ENCODE results near the gene PIF1. TPM values are rescaled to one million over a fixed set of nuclear protein-coding genes. Genes with fewer than 3 reads are reported as not detected.

Gene PIF1
- total and polyA plus RNA-seq, 2 of the 4 experiments (the other 2 are of a cell fraction), result 3.9 to 19.9 TPM

- H3K23ac ChIP-seq (ENCODE audit: low read depth, low read length), result no peak overlapping the region
- H3K36me3 ChIP-seq (ENCODE audit: control insufficient read depth, insufficient read depth, low read length), result peaks cover 72% of the 10 kb centered on the region
- peaks cover 18% of the 10 kb centered on the region for H4K20me1 ChIP-seq (ENCODE audit: insufficient read depth, low read length)
- H3K9me3 ChIP-seq (ENCODE audit: control insufficient read depth, insufficient read depth, low read length), result no peaks in the 10 kb centered on the region
- H4K8ac ChIP-seq (ENCODE audit: low read depth in 2 of 2, low read length in 2 of 2), result 0 out of 4 replicates have a peak overlapping the region, but pooled peaks of 1 of the 2 experiments have one; percentile 28
- peaks cover 60% of the 10 kb centered on the region for H3K4me1 ChIP-seq (ENCODE audit: control insufficient read depth, insufficient read depth, low read length)
- TF ChIP-seq NFE2L2 (IDR thresholded peaks at IDR 0.05; ENCODE audit: low read depth, low read length), result no peak
- no peak for TF ChIP-seq CEBPB (IDR thresholded peaks at IDR 0.05; ENCODE audit: low read depth, low read length)
- TF ChIP-seq MAZ (IDR thresholded peaks at IDR 0.05; ENCODE audit: borderline replicate concordance, low read depth, low read length), result no peak
- TF ChIP-seq MAFK (IDR thresholded peaks at IDR 0.05; ENCODE audit: low read depth, low read length), result no peak
- TF ChIP-seq RFX5 (IDR thresholded peaks at IDR 0.05; ENCODE audit: low read depth, low read length), result no peak
- TF ChIP-seq ELK1 (IDR thresholded peaks at IDR 0.05; ENCODE audit: borderline replicate concordance, low read depth, low read length), result no peak
- TF ChIP-seq MXI1 (IDR thresholded peaks at IDR 0.05; ENCODE audit: borderline replicate concordance, low read depth, low read length), result no peak
- no peak for TF ChIP-seq RAD21 (IDR thresholded peaks at IDR 0.05; ENCODE audit: low read length)
- TF ChIP-seq CTCF (conservative IDR thresholded peaks at IDR 0.05; ENCODE audit: low read depth, low read length), result no peak
- TF ChIP-seq POLR2A (IDR thresholded peaks at IDR 0.05; ENCODE audit: low read depth, low read length), result no peak
- DNase-seq (no peak), ATAC-seq (ENCODE audit: low read depth) (no peak)
- no peak overlapping the region; the same call in 1 of the 2 replicates for H3K27ac ChIP-seq (ENCODE audit: insufficient read depth, low read length)
- no CpG with 5 or more reads among the region's 1 CpG for WGBS, 2 experiments (ENCODE audit: extremely low coverage in 2 of 2, insufficient read length in 1 of 2)
- peak overlapping the region; percentile 8 for H2BK5ac ChIP-seq (ENCODE audit: low read depth, low read length, poor library complexity, severe bottlenecking)
- H2BK15ac ChIP-seq (ENCODE audit: low read depth, low read length), result no peak overlapping the region
- no peak overlapping the region for H2BK120ac ChIP-seq (ENCODE audit: low read depth, low read length)
- no peak overlapping the region for H3K18ac ChIP-seq (ENCODE audit: low read depth, low read length)
- ChIA-PET CTCF (interaction anchor here (0.6 kb wide), 1 partner anchor 18 kb away, joined by 3 read pairs; no protein-coding TSS in a partner anchor), POLR2A (ENCODE audit: unreplicated experiment) (no interaction called here)
- no peak overlapping the region for H2AK5ac ChIP-seq (ENCODE audit: low read depth, low read length)
- no peak overlapping the region for H4K5ac ChIP-seq (ENCODE audit: low read depth, low read length)
- in situ Hi-C loops (cut with MboI; ENCODE audit: low sequenced_read_pairs) (no loop called here), dilution Hi-C loops (cut with HindIII; ENCODE audit: low sequenced_read_pairs, unreplicated experiment) (no loop called here), intact Hi-C loops (cut with micrococcal nuclease) (no loop called here)
- no peak overlapping the region for H3K4me3 ChIP-seq (ENCODE audit: insufficient read depth, low read depth, low read length)
- no peak overlapping the region for H3K4me2 ChIP-seq (ENCODE audit: low read depth, low read length)
- H4K91ac ChIP-seq (ENCODE audit: insufficient read depth, low read depth, low read length), result no peak overlapping the region; the same call in 1 of the 2 replicates
- H3K79me1 ChIP-seq (ENCODE audit: low read depth in 1 of 2, low read length in 2 of 2), result peaks cover 49 to 89% of the 10 kb centered on the region in 2 experiments
- peak overlapping the region; percentile 33 for H2AK9ac ChIP-seq (replicated peaks; ENCODE audit: low read depth, low read length, poor library complexity)
- no TSS peak for BruUV-seq (replicated peaks)
- no peak overlapping the region for H2AFZ ChIP-seq (replicated peaks; ENCODE audit: low read length, poor library complexity)
- H2BK20ac ChIP-seq (ENCODE audit: low read depth, low read length), result no peak overlapping the region
- H3K27me3 ChIP-seq (ENCODE audit: control insufficient read depth, insufficient read depth, low read length), result no peaks in the 10 kb centered on the region
- no peak overlapping the region for H3K56ac ChIP-seq (ENCODE audit: extremely low read depth, insufficient read depth, low read length)
- H3K14ac ChIP-seq (replicated peaks; ENCODE audit: low read depth, low read length), result no peak overlapping the region
- peak overlapping the region; percentile 11; the same call in 1 of the 2 replicates for H3K4ac ChIP-seq (ENCODE audit: low read depth, low read length)
- no peak overlapping the region for H3K9ac ChIP-seq (ENCODE audit: low read depth, low read length)
- H3K9me1 ChIP-seq (ENCODE audit: insufficient read depth, low read length), result peaks cover 53% of the 10 kb centered on the region
Measured at GRCh38 chr15:64862408-64862807, 37.0 kb upstream of the PIF1 start.

Measured in IMR-90 (cell line).